ENCODE results near the gene COL6A2.

Gene COL6A2

GRCh38 chr21:46151989-46152926 lies 54.3 kb downstream of the COL6A2 start:
- peaks cover 0 to 5% (median under 1%) of the 10 kb centered on the region in 10 experiments; a peak in 8 of 20 replicates for H3K4me1 ChIP-seq
- no peak overlapping the region for H3K27ac ChIP-seq
- H3K36me3 ChIP-seq: no peaks in the 10 kb centered on the region
- no peak for TF ChIP-seq Cebpa-rat (IDR thresholded peaks at IDR 0.05)
- no peaks in the 10 kb centered on the region for H3K27me3 ChIP-seq
- H3K4me2 ChIP-seq: no peak overlapping the region
- no peak overlapping the region for H3K4me3 ChIP-seq
- no peaks in the 10 kb centered on the region; a peak in 2 of 22 replicates for H4K20me1 ChIP-seq
- H3K9me3 ChIP-seq (replicated peaks in 1 of 11): no peaks in the 10 kb centered on the region
- no peak overlapping the region for H3K9ac ChIP-seq

GRCh38 chr21:46152927-46153246 lies 55.0 kb downstream of the COL6A2 start:
- Histone ChIP-seq H3K27me3 (no peaks in the 10 kb centered on the region), H3K4me3 (no peak overlapping the region), H3K9ac (no peak overlapping the region), H3K4me2 (no peak overlapping the region), H4K20me1 (no peaks in the 10 kb centered on the region; a peak in 2 of 22 replicates), H3K27ac (no peak overlapping the region), H3K9me3 (replicated peaks in 1 of 11) (no peaks in the 10 kb centered on the region), H3K4me1 (peaks cover 0 to 5% (median 0%) of the 10 kb centered on the region in 10 experiments; a peak in 1 of 20 replicates), H3K36me3 (no peaks in the 10 kb centered on the region)
- no peak for TF ChIP-seq Cebpa-rat (IDR thresholded peaks at IDR 0.05)

DNA sequence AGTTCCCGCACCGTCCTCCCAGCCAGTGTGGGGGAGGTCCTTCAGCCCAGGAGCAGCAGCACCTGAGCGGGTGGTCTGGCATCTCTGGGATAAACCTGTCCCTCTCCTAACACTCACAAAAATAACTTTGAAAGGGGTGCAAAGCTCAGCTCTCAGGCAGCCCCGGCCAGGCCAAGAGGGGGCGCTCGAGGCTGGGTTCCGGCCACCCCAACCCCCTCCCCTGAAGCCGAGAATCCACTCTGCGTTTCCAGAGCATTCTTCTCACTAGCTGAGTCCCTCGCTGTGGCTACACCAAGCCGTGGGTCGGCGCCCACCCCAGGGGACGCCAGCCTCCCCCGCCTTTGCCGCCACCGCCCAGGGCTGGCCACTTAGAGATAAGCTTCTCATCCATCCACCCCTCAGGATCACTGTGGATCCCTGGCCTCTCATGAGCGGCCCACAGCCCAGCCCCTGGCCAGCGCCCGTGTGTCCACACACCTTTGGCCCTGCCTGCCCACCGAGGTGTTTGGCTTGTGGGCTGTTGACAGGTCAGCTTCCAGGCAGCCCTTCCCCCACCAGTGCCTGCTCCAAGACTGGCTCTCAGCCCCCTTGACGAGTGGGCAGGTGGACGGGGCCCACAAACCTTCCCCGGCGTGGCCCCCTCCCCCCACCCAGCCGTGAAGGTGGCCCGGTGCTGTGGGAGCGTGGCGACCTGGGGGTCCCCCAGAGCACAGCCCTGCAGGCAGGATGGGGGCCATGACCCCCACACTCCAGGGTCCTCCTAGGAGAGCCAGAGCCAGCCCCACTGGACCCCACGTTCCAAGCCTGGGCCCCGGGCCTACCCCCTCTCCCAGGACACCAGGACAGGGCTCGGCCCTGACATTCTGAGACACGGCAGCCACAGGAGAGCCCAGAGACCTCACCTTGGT lies 55.6 kb downstream of the COL6A2 start:
- Histone ChIP-seq H3K9ac (no peak overlapping the region), H3K4me1 (peaks cover 0 to 5% (median 0%) of the 10 kb centered on the region in 10 experiments; a peak in 1 of 20 replicates), H3K27ac (no peak overlapping the region), H4K20me1 (no peaks in the 10 kb centered on the region; a peak in 2 of 22 replicates), H3K4me2 (no peak overlapping the region), H3K36me3 (no peaks in the 10 kb centered on the region), H3K4me3 (no peak overlapping the region), H3K9me3 (replicated peaks in 1 of 11) (no peaks in the 10 kb centered on the region), H3K27me3 (no peaks in the 10 kb centered on the region)
- TF ChIP-seq Cebpa-rat (IDR thresholded peaks at IDR 0.05): no peak

- no peak for TF ChIP-seq Cebpa-rat (IDR thresholded peaks at IDR 0.05)
These were observed 56.4 kb downstream of the COL6A2 start for GRCh38 chr21:46154155-46154954.

GRCh38 chr21:46154955-46155513 lies 57.1 kb downstream of the COL6A2 start:
- Histone ChIP-seq H3K36me3 (no peaks in the 10 kb centered on the region), H4K20me1 (no peaks in the 10 kb centered on the region; a peak in 2 of 22 replicates), H3K9ac (no peak overlapping the region), H3K4me1 (peaks cover 0 to 5% (median 0%) of the 10 kb centered on the region in 10 experiments; a peak in 1 of 20 replicates), H3K27me3 (no peaks in the 10 kb centered on the region), H3K4me2 (no peak overlapping the region), H3K4me3 (no peak overlapping the region), H3K27ac (no peak overlapping the region), H3K9me3 (replicated peaks in 1 of 11) (no peaks in the 10 kb centered on the region)
- TF ChIP-seq Cebpa-rat (IDR thresholded peaks at IDR 0.05): no peak

More at GRCh38 chr21:46154155-46154954, 56.4 kb downstream of the COL6A2 start:
- no peaks in the 10 kb centered on the region for H3K27me3 ChIP-seq
- H4K20me1 ChIP-seq: no peaks in the 10 kb centered on the region; a peak in 2 of 22 replicates
- no peak overlapping the region for H3K27ac ChIP-seq
- H3K4me2 ChIP-seq: no peak overlapping the region
- H3K36me3 ChIP-seq: no peaks in the 10 kb centered on the region
- no peak overlapping the region for H3K9ac ChIP-seq
- H3K4me3 ChIP-seq: no peak overlapping the region
- peaks cover 0 to 5% (median 0%) of the 10 kb centered on the region in 10 experiments; a peak in 1 of 20 replicates for H3K4me1 ChIP-seq
- H3K9me3 ChIP-seq (replicated peaks in 1 of 11): no peaks in the 10 kb centered on the region

DNA sequence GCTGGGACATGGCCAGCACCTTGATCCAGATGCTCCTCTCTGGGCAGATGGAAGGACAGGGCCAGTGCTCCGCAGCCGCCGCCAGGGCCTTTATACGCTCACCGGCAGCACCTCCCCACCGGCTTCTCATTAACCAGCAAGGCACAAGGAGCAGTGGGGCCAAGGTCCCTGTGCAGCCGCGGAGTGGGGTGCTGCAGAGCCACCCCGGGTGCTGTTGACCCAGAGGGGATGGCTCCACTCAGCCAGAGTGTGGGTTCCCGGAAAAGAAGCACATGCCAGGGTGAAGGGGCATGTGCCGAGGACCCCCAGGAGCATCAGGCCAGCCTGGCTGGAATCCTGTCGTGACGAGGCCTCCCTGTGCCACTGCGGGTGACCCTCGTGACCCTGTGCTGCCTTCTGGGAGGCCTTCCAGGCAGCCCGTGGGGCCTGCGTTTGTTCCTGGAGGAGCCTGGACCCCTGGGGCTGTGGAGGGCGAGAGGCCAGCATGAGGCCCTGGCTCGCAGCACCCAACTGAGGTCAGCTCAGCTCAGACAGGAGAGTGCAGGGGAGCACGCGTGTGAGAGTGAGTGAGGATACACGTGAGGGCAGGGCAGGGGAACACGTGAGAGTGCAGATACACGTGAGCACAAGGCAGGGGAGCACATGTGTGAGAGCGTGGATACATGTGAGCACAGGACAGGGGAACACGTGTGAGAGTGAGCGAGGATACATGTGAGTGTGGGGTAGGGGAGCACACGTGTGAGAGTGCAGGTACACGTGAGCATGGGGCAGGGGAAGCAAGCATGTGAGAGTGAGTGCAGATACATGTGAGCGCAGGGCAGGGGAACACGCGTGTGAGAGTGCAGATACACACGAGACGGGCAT lies 57.8 kb downstream of the COL6A2 start, which contains the start of gene FTCD:
TSS of gene FTCD (minus strand) at position 66 of the 864 bp plus-strand sequence. CDS start at position 10, 56 bp downstream.
- no peaks in the 10 kb centered on the region for H3K36me3 ChIP-seq
- H3K27me3 ChIP-seq: no peaks in the 10 kb centered on the region
- no peaks in the 10 kb centered on the region for H3K9me3 ChIP-seq (replicated peaks in 1 of 11)
- no peak within 1 kb of the TSS for H3K27ac ChIP-seq
- no peak within 1 kb of the TSS for H3K4me2 ChIP-seq
- H3K4me3 ChIP-seq: no peak within 1 kb of the TSS
- peaks cover 0 to 5% (median 0%) of the 10 kb centered on the region in 10 experiments; a peak in 1 of 20 replicates for H3K4me1 ChIP-seq
- H4K20me1 ChIP-seq: no peaks in the 10 kb centered on the region; a peak in 2 of 22 replicates
- no peak for TF ChIP-seq Cebpa-rat (IDR thresholded peaks at IDR 0.05)
- H3K9ac ChIP-seq: no peak within 1 kb of the TSS

GRCh38 chr21:46156378-46156645 lies 58.4 kb downstream of the COL6A2 start:
- peaks cover 0 to 5% (median 0%) of the 10 kb centered on the region in 10 experiments; a peak in 1 of 20 replicates for H3K4me1 ChIP-seq
- peaks cover 0 to 4% (median 4%) of the 10 kb centered on the region in 11 experiments; a peak in 15 of 22 replicates for H3K9me3 ChIP-seq (replicated peaks in 1 of 11)
- no peak overlapping the region for H3K4me2 ChIP-seq
- H4K20me1 ChIP-seq: no peaks in the 10 kb centered on the region; a peak in 2 of 22 replicates
- peaks cover 0 to 3% (median 0%) of the 10 kb centered on the region in 11 experiments; a peak in 6 of 22 replicates for H3K36me3 ChIP-seq
- no peak overlapping the region for H3K4me3 ChIP-seq
- no peaks in the 10 kb centered on the region for H3K27me3 ChIP-seq
- no peak overlapping the region for H3K27ac ChIP-seq
- no peak overlapping the region for H3K9ac ChIP-seq
- TF ChIP-seq Cebpa-rat (IDR thresholded peaks at IDR 0.05): no peak

Measured in BLaER1 treated with 17β-estradiol and CSF1 and Interleukin-3, amounts not matched to agents 10 nM and 100 nM (cell line).